ENCODE results near the gene MAP3K13. TPM values are rescaled to one million over a fixed set of nuclear protein-coding genes. Genes with fewer than 3 reads are reported as not detected.
A peak's percentile ranks its signal among the peaks of the same experiment; 100 is the strongest.

The MAP3K13 gene
- total RNA-seq, 1 experiment from 2014 or later: 24.4 TPM

DNA sequence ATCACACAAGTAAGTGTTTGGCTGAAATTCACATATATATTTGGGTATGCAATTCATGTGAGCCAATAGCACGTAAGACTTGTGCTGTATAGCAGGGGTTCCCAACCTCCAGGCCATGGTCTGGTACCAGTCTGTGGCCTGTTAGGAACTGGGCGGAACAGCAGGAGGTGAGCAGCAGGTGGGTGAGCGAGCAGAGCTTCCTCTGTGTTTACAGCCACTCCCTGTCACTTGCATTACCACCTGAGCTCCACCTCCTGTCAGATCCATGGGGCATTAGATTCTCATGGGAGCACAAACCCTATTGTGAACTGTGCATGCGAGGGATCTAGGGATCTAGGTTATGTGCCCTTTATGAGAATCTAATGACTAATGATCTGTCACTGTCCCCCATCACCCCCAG, 59.7 kb downstream of the MAP3K13 start:
- no peak for TF ChIP-seq EZH2 (IDR thresholded peaks at IDR 0.05; ENCODE audit: low read length, unreplicated experiment)
- TF ChIP-seq EZH2phosphoT487 (IDR thresholded peaks at IDR 0.05; ENCODE audit: borderline replicate concordance, low read length): no peak
- TF ChIP-seq, protein P1, sequence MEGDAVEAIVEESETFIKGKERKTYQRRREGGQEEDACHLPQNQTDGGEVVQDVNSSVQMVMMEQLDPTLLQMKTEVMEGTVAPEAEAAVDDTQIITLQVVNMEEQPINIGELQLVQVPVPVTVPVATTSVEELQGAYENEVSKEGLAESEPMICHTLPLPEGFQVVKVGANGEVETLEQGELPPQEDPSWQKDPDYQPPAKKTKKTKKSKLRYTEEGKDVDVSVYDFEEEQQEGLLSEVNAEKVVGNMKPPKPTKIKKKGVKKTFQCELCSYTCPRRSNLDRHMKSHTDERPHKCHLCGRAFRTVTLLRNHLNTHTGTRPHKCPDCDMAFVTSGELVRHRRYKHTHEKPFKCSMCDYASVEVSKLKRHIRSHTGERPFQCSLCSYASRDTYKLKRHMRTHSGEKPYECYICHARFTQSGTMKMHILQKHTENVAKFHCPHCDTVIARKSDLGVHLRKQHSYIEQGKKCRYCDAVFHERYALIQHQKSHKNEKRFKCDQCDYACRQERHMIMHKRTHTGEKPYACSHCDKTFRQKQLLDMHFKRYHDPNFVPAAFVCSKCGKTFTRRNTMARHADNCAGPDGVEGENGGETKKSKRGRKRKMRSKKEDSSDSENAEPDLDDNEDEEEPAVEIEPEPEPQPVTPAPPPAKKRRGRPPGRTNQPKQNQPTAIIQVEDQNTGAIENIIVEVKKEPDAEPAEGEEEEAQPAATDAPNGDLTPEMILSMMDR (conservative IDR thresholded peaks at IDR 0.05; ENCODE audit: low read depth, low read length): no peak
- H3K27ac ChIP-seq (ENCODE audit: low read length): no peak overlapping the region
- H2AFZ ChIP-seq (ENCODE audit: low read length): no peak overlapping the region
- no peaks in the 10 kb centered on the region for H3F3A ChIP-seq (ENCODE audit: low read length, unreplicated experiment)
- CTCF ChIA-PET: no interaction called here
- H3K9ac ChIP-seq (ENCODE audit: low read length): no peak overlapping the region
- BruUV-seq (replicated peaks): no TSS peak
- ATAC-seq: no peak
- no peaks in the 10 kb centered on the region for H3K4me1 ChIP-seq (ENCODE audit: insufficient read depth, low read length)
- intact Hi-C loops (cut with micrococcal nuclease): no loop called here
- no peak for DNase-seq
- H4K20me1 ChIP-seq (ENCODE audit: low read length): no peaks in the 10 kb centered on the region
- no peaks in the 10 kb centered on the region for H3K79me2 ChIP-seq (ENCODE audit: low read length)
- no peak overlapping the region for H3K4me2 ChIP-seq (ENCODE audit: low read length)
- H3K4me3 ChIP-seq (ENCODE audit: low read length): no peak overlapping the region
- H3K9me2 ChIP-seq (replicated peaks; ENCODE audit: low read length): no peaks in the 10 kb centered on the region
- POLR2A ChIA-PET (ENCODE audit: unreplicated experiment): no interaction called here
- H3K9me3 ChIP-seq (ENCODE audit: low read length): no peaks in the 10 kb centered on the region
- H3K36me3 ChIP-seq (ENCODE audit: low read depth, low read length): no peaks in the 10 kb centered on the region
- H3K27me3 ChIP-seq (ENCODE audit: low read length): no peaks in the 10 kb centered on the region

DNA sequence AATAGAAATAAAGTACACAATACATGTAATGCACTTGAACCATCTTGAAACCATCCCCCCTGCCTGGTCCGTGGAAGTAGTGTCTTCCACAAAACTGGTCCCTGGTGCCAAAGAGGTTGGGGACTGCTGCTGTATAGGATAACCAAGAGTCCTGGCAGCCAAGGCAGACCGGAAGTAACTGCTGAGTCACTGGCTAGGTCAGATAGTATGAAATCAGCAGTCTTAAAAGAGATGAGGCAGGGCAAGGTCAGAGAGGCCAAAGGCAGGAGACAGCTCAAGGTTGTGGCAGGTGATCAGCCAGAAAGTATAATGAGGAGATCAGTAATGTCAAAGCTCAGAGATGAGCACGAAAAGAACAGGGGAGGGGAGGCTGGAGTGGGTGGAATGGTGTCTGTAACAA, 60.2 kb downstream of the MAP3K13 start:
- DNase-seq: peak; percentile 24

DNA sequence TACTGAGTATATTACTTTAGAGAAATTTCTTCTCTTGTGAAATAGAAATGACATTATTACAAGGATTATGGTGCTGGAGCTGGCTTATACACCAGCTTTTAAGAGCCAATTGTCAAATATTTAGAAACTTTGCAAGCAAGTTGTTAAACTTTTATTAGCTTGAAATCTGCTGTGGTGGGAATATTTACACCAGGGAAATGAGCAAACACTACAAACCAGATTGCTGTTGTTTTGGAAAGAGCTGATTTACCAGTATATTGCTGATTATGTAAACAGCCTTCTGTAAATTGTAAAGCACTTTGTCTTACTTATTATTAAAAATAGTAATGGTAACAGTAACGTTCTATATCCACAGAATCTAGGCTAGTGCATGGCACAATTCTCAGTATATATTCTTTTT, 61.5 kb downstream of the MAP3K13 start:
- no peaks in the 10 kb centered on the region for H3K9me2 ChIP-seq (replicated peaks; ENCODE audit: low read length)
- intact Hi-C loops (cut with micrococcal nuclease): no loop called here
- no peaks in the 10 kb centered on the region for H3F3A ChIP-seq (ENCODE audit: low read length, unreplicated experiment)
- no peak overlapping the region for H3K4me2 ChIP-seq (ENCODE audit: low read length)
- ChIA-PET CTCF (no interaction called here), POLR2A (ENCODE audit: unreplicated experiment) (interaction anchor here (0.6 kb wide), 1 partner anchor 14 kb away, joined by 3 read pairs; no protein-coding TSS in a partner anchor)
- no peaks in the 10 kb centered on the region for H3K27me3 ChIP-seq (ENCODE audit: low read length)
- H2AFZ ChIP-seq (ENCODE audit: low read length): no peak overlapping the region
- no peaks in the 10 kb centered on the region for H3K36me3 ChIP-seq (ENCODE audit: low read depth, low read length)
- no TSS peak for BruUV-seq (replicated peaks)
- H3K9ac ChIP-seq (ENCODE audit: low read length): no peak overlapping the region
- no peak overlapping the region for H3K27ac ChIP-seq (ENCODE audit: low read length)
- H3K4me3 ChIP-seq (ENCODE audit: low read length): no peak overlapping the region
- H3K79me2 ChIP-seq (ENCODE audit: low read length): no peaks in the 10 kb centered on the region
- H3K4me1 ChIP-seq (ENCODE audit: insufficient read depth, low read length): no peaks in the 10 kb centered on the region
- DNase-seq (no peak), ATAC-seq (peak; percentile 43)
- H4K20me1 ChIP-seq (ENCODE audit: low read length): no peaks in the 10 kb centered on the region
- H3K9me3 ChIP-seq (ENCODE audit: low read length): no peaks in the 10 kb centered on the region
- TF ChIP-seq, protein P1 (conservative IDR thresholded peaks at IDR 0.05; ENCODE audit: low read depth, low read length): no peak
- TF ChIP-seq EZH2 (IDR thresholded peaks at IDR 0.05; ENCODE audit: low read length, unreplicated experiment): no peak
- no peak for TF ChIP-seq EZH2phosphoT487 (IDR thresholded peaks at IDR 0.05; ENCODE audit: borderline replicate concordance, low read length)

More for the DNA sequence above, 60.2 kb downstream of the MAP3K13 start:
- no peaks in the 10 kb centered on the region for H3K79me2 ChIP-seq (ENCODE audit: low read length)
- intact Hi-C loops (cut with micrococcal nuclease): no loop called here
- no peak overlapping the region for H3K4me3 ChIP-seq (ENCODE audit: low read length)
- no peaks in the 10 kb centered on the region for H3K27me3 ChIP-seq (ENCODE audit: low read length)
- H3F3A ChIP-seq (ENCODE audit: low read length, unreplicated experiment): no peaks in the 10 kb centered on the region
- H3K4me1 ChIP-seq (ENCODE audit: insufficient read depth, low read length): no peaks in the 10 kb centered on the region
- ChIA-PET POLR2A (ENCODE audit: unreplicated experiment) (no interaction called here), CTCF (no interaction called here)
- peak; percentile 40; the same call in 1 of the 2 replicates for ATAC-seq
- H3K4me2 ChIP-seq (ENCODE audit: low read length): no peak overlapping the region
- no TSS peak for BruUV-seq (replicated peaks)
- no peaks in the 10 kb centered on the region for H4K20me1 ChIP-seq (ENCODE audit: low read length)
- no peaks in the 10 kb centered on the region for H3K36me3 ChIP-seq (ENCODE audit: low read depth, low read length)
- H3K9me3 ChIP-seq (ENCODE audit: low read length): no peaks in the 10 kb centered on the region
- no peaks in the 10 kb centered on the region for H3K9me2 ChIP-seq (replicated peaks; ENCODE audit: low read length)
- no peak overlapping the region for H3K9ac ChIP-seq (ENCODE audit: low read length)
- no peak overlapping the region for H2AFZ ChIP-seq (ENCODE audit: low read length)
- no peak overlapping the region for H3K27ac ChIP-seq (ENCODE audit: low read length)
- TF ChIP-seq, protein P1 (conservative IDR thresholded peaks at IDR 0.05; ENCODE audit: low read depth, low read length): no peak
- no peak for TF ChIP-seq EZH2phosphoT487 (IDR thresholded peaks at IDR 0.05; ENCODE audit: borderline replicate concordance, low read length)
